Nephron progenitor cell (in vitro differentiated cells): ENCODE data around the gene RFX1.
A peak's percentile ranks its signal among the peaks of the same experiment; 100 is the strongest.

Experiments
- DNase-seq: peaks from one replicate; pipeline ENCODE4 v3.0.0; 2021
- H3K27ac Mint-ChIP-seq: 2 replicates; pipeline ENCODE4 v1.8.0; 2021; ENCODE audit warnings: mild to moderate bottlenecking, moderate library complexity, mixed read lengths
- H3K27me3 Mint-ChIP-seq: 2 replicates; pipeline ENCODE4 v1.8.0; 2021; ENCODE audit warnings: mild to moderate bottlenecking, low read depth, mixed read lengths; ENCODE audit not compliant: poor library complexity
- H3K36me3 Mint-ChIP-seq: 2 replicates; pipeline ENCODE4 v1.8.0; 2021; ENCODE audit warnings: low read depth, mixed read lengths
- H3K4me1 Mint-ChIP-seq: 2 replicates; pipeline ENCODE4 v1.8.0; 2021; ENCODE audit warnings: mixed read lengths
- H3K4me3 Mint-ChIP-seq: 2 replicates; pipeline ENCODE4 v1.8.0; 2021; ENCODE audit warnings: mild to moderate bottlenecking, moderate library complexity, mixed read lengths
- H3K9me3 Mint-ChIP-seq: 2 replicates; pipeline ENCODE4 v1.8.0; 2021; ENCODE audit warnings: mild to moderate bottlenecking, moderate library complexity, mixed read lengths
- CTCF ChIP-seq: fragments of 200-600 bp; sonication (generic); IDR thresholded peaks from 2 replicates; pipeline ENCODE4 v1.5.0; 2021; ENCODE audit warnings: antibody characterized with exemption

Gene RFX1

GRCh38 chr19:13979686-13980085 lies 26.4 kb downstream of the RFX1 start:
- no peak for DNase-seq

GRCh38 chr19:13979244-13979615 lies 26.9 kb downstream of the RFX1 start:
- TF ChIP-seq CTCF, result no peak
- Mint-ChIP-seq H3K27me3 (no peaks in the 10 kb centered on the region), H3K27ac (no peak overlapping the region), H3K4me3 (peak overlapping the region; percentile 59), H3K4me1 (peaks cover 33% of the 10 kb centered on the region), H3K9me3 (no peaks in the 10 kb centered on the region), H3K36me3 (peaks cover 21% of the 10 kb centered on the region)
- DNase-seq, result no peak

More at GRCh38 chr19:13979686-13980085, 26.4 kb downstream of the RFX1 start:
- H3K4me3 Mint-ChIP-seq, result peak overlapping the region; percentile 59
- TF ChIP-seq CTCF, result no peak
- peaks cover 17% of the 10 kb centered on the region for H3K36me3 Mint-ChIP-seq
- H3K4me1 Mint-ChIP-seq, result peaks cover 34% of the 10 kb centered on the region
- H3K9me3 Mint-ChIP-seq, result no peaks in the 10 kb centered on the region
- H3K27ac Mint-ChIP-seq, result no peak overlapping the region
- H3K27me3 Mint-ChIP-seq, result no peaks in the 10 kb centered on the region

GRCh38 chr19:13978351-13979243 lies 27.5 kb downstream of the RFX1 start:
- Mint-ChIP-seq H3K4me1 (peaks cover 37% of the 10 kb centered on the region), H3K9me3 (no peaks in the 10 kb centered on the region), H3K36me3 (peaks cover 26% of the 10 kb centered on the region), H3K4me3 (peak overlapping the region; percentile 60), H3K27me3 (no peaks in the 10 kb centered on the region), H3K27ac (no peak overlapping the region)
- peak; percentile 92 for DNase-seq
- TF ChIP-seq CTCF, result no peak

- no peak overlapping the region for H3K27ac Mint-ChIP-seq
- peak overlapping the region; percentile 60 for H3K4me3 Mint-ChIP-seq
- no peaks in the 10 kb centered on the region for H3K9me3 Mint-ChIP-seq
- H3K4me1 Mint-ChIP-seq, result peaks cover 37% of the 10 kb centered on the region
- H3K36me3 Mint-ChIP-seq, result peaks cover 26% of the 10 kb centered on the region
- no peaks in the 10 kb centered on the region for H3K27me3 Mint-ChIP-seq
- TF ChIP-seq CTCF, result no peak
- DNase-seq, result no peak
Observed at GRCh38 chr19:13977803-13978202, 28.3 kb downstream of the RFX1 start.

- Mint-ChIP-seq H3K4me3 (no peak overlapping the region), H3K9me3 (no peaks in the 10 kb centered on the region), H3K4me1 (peaks cover 32% of the 10 kb centered on the region), H3K27ac (no peak overlapping the region), H3K36me3 (peaks cover 26% of the 10 kb centered on the region), H3K27me3 (no peaks in the 10 kb centered on the region)
- TF ChIP-seq CTCF, result no peak
- DNase-seq, result no peak
Observed at GRCh38 chr19:13976446-13976845, 29.7 kb downstream of the RFX1 start.

- TF ChIP-seq CTCF, result no peak
- H3K27me3 Mint-ChIP-seq, result no peaks in the 10 kb centered on the region
- H3K27ac Mint-ChIP-seq, result peak overlapping the region; percentile 38
- no peaks in the 10 kb centered on the region for H3K9me3 Mint-ChIP-seq
- peaks cover 28% of the 10 kb centered on the region for H3K4me1 Mint-ChIP-seq
- peaks cover 26% of the 10 kb centered on the region for H3K36me3 Mint-ChIP-seq
- DNase-seq, result no peak
- H3K4me3 Mint-ChIP-seq, result no peak overlapping the region
Observed at GRCh38 chr19:13975870-13976269, 30.2 kb downstream of the RFX1 start.
